AG04450 (cell line): ENCODE results near the gene DYDC2. TPM values are rescaled to one million over a fixed set of nuclear protein-coding genes. Genes with fewer than 3 reads are reported as not detected.

Experiments
- CTCF ChIA-PET: fragments of 300-600, 350-600 bp; formaldehyde crosslinking; extraction: SDS; loops from one replicate; lab custom pipeline; 2022; ENCODE audit warnings: antibody characterized with exemption, inconsistent platforms; lab: Charles Lee
- POLR2A ChIA-PET: fragments of 350-600 bp; formaldehyde crosslinking; extraction: SDS; loops from one replicate; lab custom pipeline; 2021; ENCODE audit warnings: antibody characterized with exemption, inconsistent platforms; lab: Yijun Ruan, JAX
- DNase-seq: peaks from one replicate; pipeline ENCODE4 v3.0.0-alpha.2; 2011; ENCODE audit warnings: low read depth, low spot score
- H3K27ac ChIP-seq: one replicate; pipeline ENCODE4 v1.5.1; 2012; ENCODE audit warnings: low read depth, low read length, control low read depth
- H3K27me3 ChIP-seq: one replicate; pipeline ENCODE4 v1.6.0; 2012; ENCODE audit warnings: low read length; ENCODE audit not compliant: control insufficient read depth, insufficient read depth
- H3K4me3 ChIP-seq: 2 replicates; pipeline ENCODE4 v1.5.1; 2011; ENCODE audit warnings: mild to moderate bottlenecking, low read depth, low read length, control low read depth
- H3K9me3 ChIP-seq: 2 replicates; pipeline ENCODE4 v1.5.1; 2012; ENCODE audit warnings: low read length; ENCODE audit not compliant: control insufficient read depth, insufficient read depth
- polyA plus RNA-seq: library from polyadenylated mRNA; depleted of rRNA; stranded (reverse); fragments of >200 nt; gene quantifications from 2 replicates; pipeline ENCODE4 v1.2.3, GENCODE V29; 2011
- TF ChIP-seq, protein P1 (sequence below): IDR thresholded peaks from 2 replicates; pipeline ENCODE4 v1.5.1; 2011; ENCODE audit warnings: low read depth, low read length, control low read depth, inconsistent platforms

The DYDC2 gene
- polyA plus RNA-seq, 1 experiment = not detected

DNA sequence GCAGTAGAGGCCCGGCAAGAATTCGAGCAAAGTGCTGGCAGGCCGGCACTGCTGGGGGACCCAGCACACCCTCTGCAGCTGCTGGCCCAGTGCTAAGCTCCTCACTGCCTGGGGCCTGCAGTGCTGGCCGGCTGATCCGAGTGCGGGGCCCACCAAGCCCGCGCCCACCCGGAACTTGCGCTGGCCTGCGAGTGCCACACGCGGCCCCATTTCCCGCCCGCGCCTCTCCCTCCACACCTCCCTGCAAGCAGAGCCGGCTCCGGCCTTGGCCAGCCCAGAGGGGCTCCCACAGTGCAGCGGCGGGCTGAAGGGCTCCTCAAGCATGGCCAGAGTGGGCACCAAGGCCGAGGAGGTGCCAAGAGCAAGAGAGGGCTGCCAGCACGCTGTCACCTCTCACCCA lies 3.1 kb downstream of the DYDC2 start:
- TF ChIP-seq, protein P1, sequence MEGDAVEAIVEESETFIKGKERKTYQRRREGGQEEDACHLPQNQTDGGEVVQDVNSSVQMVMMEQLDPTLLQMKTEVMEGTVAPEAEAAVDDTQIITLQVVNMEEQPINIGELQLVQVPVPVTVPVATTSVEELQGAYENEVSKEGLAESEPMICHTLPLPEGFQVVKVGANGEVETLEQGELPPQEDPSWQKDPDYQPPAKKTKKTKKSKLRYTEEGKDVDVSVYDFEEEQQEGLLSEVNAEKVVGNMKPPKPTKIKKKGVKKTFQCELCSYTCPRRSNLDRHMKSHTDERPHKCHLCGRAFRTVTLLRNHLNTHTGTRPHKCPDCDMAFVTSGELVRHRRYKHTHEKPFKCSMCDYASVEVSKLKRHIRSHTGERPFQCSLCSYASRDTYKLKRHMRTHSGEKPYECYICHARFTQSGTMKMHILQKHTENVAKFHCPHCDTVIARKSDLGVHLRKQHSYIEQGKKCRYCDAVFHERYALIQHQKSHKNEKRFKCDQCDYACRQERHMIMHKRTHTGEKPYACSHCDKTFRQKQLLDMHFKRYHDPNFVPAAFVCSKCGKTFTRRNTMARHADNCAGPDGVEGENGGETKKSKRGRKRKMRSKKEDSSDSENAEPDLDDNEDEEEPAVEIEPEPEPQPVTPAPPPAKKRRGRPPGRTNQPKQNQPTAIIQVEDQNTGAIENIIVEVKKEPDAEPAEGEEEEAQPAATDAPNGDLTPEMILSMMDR = no peak
- DNase-seq = no peak
- POLR2A ChIA-PET = no interaction called here
- Histone ChIP-seq H3K27ac (no peak overlapping the region), H3K27me3 (peaks cover 19% of the 10 kb centered on the region), H3K9me3 (no peaks in the 10 kb centered on the region; the same call in 1 of the 2 replicates), H3K4me3 (no peak overlapping the region)
- CTCF ChIA-PET = no interaction called here

DNA sequence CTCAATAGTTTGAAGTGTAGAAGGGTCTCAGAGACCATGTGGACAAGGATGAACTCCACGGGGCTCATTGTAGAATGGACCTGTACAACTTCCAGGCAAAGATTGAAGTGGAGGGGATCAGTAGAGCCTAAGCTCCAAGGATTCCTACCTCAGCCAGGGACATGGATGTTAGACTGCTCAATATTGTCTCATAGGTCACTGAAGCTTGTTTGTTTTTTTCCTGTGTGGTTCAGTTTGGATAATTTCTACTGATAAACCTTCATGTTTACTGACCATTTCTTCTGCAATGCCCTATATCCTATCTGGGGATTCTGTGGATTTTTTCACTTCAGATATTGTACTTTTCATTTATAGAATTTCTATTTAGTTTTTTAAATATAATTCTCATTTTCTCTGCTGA lies 8.9 kb downstream of the DYDC2 start:
- Histone ChIP-seq H3K9me3 (peaks cover 6% of the 10 kb centered on the region; the same call in 1 of the 2 replicates), H3K4me3 (no peak overlapping the region), H3K27ac (no peak overlapping the region), H3K27me3 (no peaks in the 10 kb centered on the region)
- TF ChIP-seq, protein P1 = no peak
- ChIA-PET CTCF (interaction anchor here (1.3 kb wide), 1 partner anchor 12 kb away, joined by 16 read pairs; no protein-coding TSS in a partner anchor), POLR2A (no interaction called here)
- no peak for DNase-seq

DNA sequence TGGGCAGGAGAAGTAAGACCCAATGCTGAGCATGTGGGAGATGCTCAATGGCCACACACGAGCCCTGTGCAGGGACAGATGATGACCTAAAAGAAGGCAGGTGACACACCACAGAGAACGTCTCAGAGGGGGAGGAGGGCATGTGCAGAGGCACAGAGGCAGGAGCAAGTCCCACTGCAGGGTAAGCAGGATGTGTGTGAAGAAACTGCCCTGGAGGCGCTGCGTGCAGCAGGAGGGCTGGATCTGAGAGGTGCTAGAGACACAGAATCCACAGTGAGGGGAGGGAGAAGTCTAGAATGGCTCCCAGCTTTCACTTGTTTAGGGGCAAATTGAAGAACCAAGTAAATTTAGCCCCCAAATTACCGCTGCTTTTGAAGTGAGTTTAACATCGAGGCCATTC lies 14.9 kb downstream of the DYDC2 start:
- peaks cover under 1% of the 10 kb centered on the region for H3K27me3 ChIP-seq

DNA sequence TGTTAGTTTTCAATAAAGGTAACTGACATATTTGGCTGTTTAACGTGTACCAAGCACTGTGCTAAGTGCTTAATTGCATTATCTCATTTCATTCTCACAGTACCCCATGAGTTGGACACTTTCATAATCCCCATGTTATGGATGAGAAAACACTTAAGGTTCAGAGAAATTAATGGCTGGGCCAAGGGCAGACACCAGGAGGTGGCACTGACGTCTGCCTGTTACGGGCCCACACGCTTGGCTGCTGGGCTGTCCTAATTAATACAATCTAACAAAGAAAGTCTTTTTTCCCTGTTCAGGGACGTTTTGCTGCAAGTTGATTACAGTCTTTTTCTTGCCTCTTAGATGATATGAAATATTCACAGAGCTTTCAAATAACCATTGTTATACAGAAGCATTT lies 16.1 kb downstream of the DYDC2 start:
- ChIA-PET CTCF (no interaction called here), POLR2A (no interaction called here)
- Histone ChIP-seq H3K4me3 (no peak overlapping the region), H3K9me3 (no peaks in the 10 kb centered on the region), H3K27me3 (peaks cover 3% of the 10 kb centered on the region), H3K27ac (no peak overlapping the region)
- no peak for DNase-seq
- TF ChIP-seq, protein P1 = no peak

More for the DNA sequence above, 14.9 kb downstream of the DYDC2 start:
- no peak for DNase-seq
- POLR2A ChIA-PET = no interaction called here
- H3K4me3 ChIP-seq = no peak overlapping the region
- TF ChIP-seq, protein P1 = no peak
- CTCF ChIA-PET = no interaction called here
- H3K9me3 ChIP-seq = peaks cover 6% of the 10 kb centered on the region; the same call in 1 of the 2 replicates
- no peak overlapping the region for H3K27ac ChIP-seq

DNA sequence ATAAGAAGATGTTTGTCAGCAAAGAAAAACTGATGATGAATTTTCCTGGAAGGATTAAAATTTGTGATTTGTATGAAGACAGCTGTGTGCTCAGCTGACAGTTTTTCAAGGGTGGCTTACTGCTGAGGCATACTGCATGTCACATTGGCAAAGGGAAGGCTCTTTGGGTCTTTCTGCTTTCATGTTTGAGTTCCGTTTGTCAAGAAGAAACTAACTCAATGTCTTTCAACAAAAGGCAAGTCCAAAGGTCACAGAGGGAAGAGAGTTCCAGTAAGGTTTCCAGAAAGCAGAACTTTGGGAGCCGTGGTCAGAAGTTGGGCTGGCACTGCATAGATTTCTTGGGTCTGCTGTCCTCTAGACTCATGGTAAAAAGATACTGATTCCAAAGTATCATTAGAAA lies 16.9 kb downstream of the DYDC2 start:
- H3K9me3 ChIP-seq = no peaks in the 10 kb centered on the region
- H3K4me3 ChIP-seq = no peak overlapping the region
- TF ChIP-seq, protein P1 = no peak
- CTCF ChIA-PET = no interaction called here
- H3K27me3 ChIP-seq = peaks cover 3% of the 10 kb centered on the region
- no peak overlapping the region for H3K27ac ChIP-seq
- POLR2A ChIA-PET = no interaction called here
- DNase-seq = no peak
